NT2/D1 (cell line): ENCODE measurements around the gene LGALS7.

Experiments
- DNase-seq: peaks from one replicate; pipeline ENCODE4 v3.0.0-alpha.2; 2011; ENCODE audit warnings: low read depth, low spot score
- H3K27me3 ChIP-seq: 2 replicates; pipeline ENCODE4 v1.6.0; 2011; ENCODE audit warnings: mild to moderate bottlenecking; ENCODE audit not compliant: insufficient read length, insufficient read depth
- H3K36me3 ChIP-seq: 2 replicates; pipeline ENCODE4 v1.6.1; 2011; ENCODE audit warnings: mild to moderate bottlenecking, low read length, mixed read lengths; ENCODE audit not compliant: insufficient read depth, insufficient read length
- H3K4me1 ChIP-seq: 2 replicates; pipeline ENCODE4 v1.5.1; 2011; ENCODE audit not compliant: insufficient read depth, insufficient read length
- H3K4me3 ChIP-seq: 2 replicates; pipeline ENCODE4 v1.5.1; 2011; ENCODE audit warnings: low read depth; ENCODE audit not compliant: insufficient read length
- H3K9ac ChIP-seq: 2 replicates; pipeline ENCODE4 v1.6.0; 2011; ENCODE audit warnings: low read depth; ENCODE audit not compliant: insufficient read length
- H3K9me3 ChIP-seq: 2 replicates; pipeline ENCODE4 v1.5.1; 2011; ENCODE audit warnings: mild to moderate bottlenecking, low read length; ENCODE audit not compliant: insufficient read depth
- SUZ12 ChIP-seq: IDR thresholded peaks from 2 replicates; pipeline ENCODE4 v1.6.1; 2011; ENCODE audit not compliant: insufficient read length, insufficient read depth; ENCODE audit errors: extremely low read depth
- YY1 ChIP-seq: IDR thresholded peaks from 2 replicates; pipeline ENCODE4 v1.6.1; 2011; ENCODE audit not compliant: insufficient read length, insufficient read depth
- ZNF274 ChIP-seq: IDR thresholded peaks from 2 replicates; pipeline ENCODE4 v1.6.1; 2011; ENCODE audit warnings: mild to moderate bottlenecking, low read depth, low read length

Gene LGALS7

GRCh38 chr19:38725469-38726283 lies 47.6 kb downstream of the LGALS7 start:
- H3K9me3 ChIP-seq: no peaks in the 10 kb centered on the region
- H3K4me3 ChIP-seq: no peak overlapping the region
- TF ChIP-seq SUZ12: no peak
- H3K36me3 ChIP-seq: peaks cover 96% of the 10 kb centered on the region
- H3K9ac ChIP-seq: no peak overlapping the region
- peaks cover 12% of the 10 kb centered on the region for H3K4me1 ChIP-seq
- H3K27me3 ChIP-seq: no peaks in the 10 kb centered on the region
- no peak for DNase-seq

- no peaks in the 10 kb centered on the region for H3K9me3 ChIP-seq
- peaks cover 99% of the 10 kb centered on the region for H3K36me3 ChIP-seq
- H3K27me3 ChIP-seq: no peaks in the 10 kb centered on the region
- no peak overlapping the region for H3K4me3 ChIP-seq
- H3K4me1 ChIP-seq: peaks cover 14% of the 10 kb centered on the region
- H3K9ac ChIP-seq: no peak overlapping the region
- TF ChIP-seq YY1: no peak
- TF ChIP-seq ZNF274: no peak
- no peak for TF ChIP-seq SUZ12
- DNase-seq: no peak
Measured at GRCh38 chr19:38723990-38724854, 49.1 kb downstream of the LGALS7 start.

DNA sequence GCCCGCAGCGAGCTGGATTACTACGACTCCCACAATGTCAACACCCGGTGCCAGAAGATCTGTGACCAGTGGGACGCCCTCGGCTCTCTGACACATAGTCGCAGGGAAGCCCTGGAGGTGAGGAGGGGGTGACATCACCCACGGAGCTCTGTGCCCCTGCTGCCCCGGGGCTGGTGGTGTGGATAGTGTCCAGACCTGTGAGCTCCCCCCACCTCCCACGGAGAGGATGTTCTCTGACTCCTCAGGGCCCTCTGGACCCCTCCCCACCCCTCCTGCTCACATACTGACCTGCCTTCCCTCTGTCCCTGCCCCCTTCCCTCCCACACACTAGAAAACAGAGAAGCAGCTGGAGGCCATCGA lies 49.7 kb downstream of the LGALS7 start:
- no peak for DNase-seq
- Histone ChIP-seq H3K4me3 (no peak overlapping the region), H3K4me1 (peaks cover 14% of the 10 kb centered on the region), H3K36me3 (peaks cover 99% of the 10 kb centered on the region), H3K9ac (no peak overlapping the region), H3K27me3 (no peaks in the 10 kb centered on the region), H3K9me3 (no peaks in the 10 kb centered on the region)
- TF ChIP-seq ZNF274 (no peak), SUZ12 (no peak), YY1 (no peak)

DNA sequence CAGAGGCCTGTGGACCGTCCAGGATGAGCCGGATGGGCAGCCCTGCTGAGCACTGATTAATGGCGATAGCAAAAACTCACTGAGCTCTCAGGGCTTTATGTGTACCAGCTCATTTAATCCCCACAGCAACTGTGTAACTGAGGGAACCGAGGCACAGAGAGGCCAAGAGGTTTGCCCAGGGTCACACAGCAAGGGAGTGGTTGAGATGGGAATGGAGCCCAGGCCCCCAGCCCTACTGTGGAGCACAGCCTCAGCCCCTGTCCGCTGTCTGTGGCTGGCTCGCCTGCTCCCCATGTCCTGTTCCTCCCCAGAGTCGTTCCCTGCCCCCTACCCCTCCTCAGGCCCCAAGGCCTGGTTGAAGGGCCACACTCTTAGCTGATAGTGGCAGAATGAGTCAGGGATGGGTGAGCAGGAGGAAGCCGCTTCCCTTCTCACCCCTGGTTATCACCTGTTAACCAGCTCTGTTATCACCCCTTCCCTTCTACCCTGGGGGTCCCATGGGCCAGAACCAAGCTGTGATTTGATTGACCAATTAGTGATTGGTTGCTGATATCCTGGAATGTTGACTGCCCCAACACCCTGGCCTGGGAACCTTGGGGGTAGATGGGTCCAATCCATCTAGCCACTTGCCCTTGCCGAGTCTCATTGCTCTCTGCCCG lies 50.2 kb downstream of the LGALS7 start:
- H3K36me3 ChIP-seq: peaks cover 98% of the 10 kb centered on the region
- H3K9ac ChIP-seq: no peak overlapping the region
- H3K4me1 ChIP-seq: peaks cover 16% of the 10 kb centered on the region
- no peaks in the 10 kb centered on the region for H3K27me3 ChIP-seq
- TF ChIP-seq ZNF274 (no peak), YY1 (no peak), SUZ12 (no peak)
- no peaks in the 10 kb centered on the region for H3K9me3 ChIP-seq
- H3K4me3 ChIP-seq: no peak overlapping the region
- no peak for DNase-seq

DNA sequence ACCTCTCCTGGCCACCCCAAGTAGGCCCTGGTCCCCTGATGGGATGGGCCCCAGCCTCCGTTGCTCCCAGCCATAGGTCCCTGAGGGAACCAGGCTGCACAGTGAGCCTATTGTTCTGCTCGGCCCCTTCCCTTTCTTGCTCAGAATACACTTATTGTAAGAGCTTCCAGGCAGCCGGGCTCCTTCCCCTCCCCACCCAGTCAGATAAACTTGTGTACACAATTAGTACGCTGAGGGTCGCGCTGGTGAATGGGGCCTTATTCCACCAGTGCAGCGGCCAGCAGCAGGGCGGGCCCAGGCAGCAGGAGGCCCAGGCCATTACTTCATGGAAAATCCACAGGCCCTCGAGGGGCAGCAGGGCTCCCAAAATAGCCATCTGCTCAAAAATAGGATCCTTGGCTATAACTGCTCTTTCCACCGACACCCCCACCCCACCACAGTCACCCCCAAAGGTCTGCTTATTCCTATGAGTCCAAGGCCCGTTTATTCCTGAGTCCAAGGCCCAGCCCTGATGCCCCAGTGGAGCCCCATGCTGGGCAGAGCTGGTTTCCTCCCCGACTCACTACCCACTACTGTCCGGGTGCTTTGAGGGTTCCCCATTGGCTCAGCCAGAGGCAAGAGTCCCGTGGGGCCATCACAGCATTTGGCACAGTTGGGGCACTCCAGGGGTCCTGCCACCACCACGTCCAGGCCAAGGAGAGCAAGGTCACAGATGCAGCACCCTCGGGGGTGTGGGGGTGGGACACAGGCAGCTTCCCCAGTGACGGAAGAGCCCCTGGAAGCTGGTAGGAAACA lies 51.1 kb downstream of the LGALS7 start:
- no peaks in the 10 kb centered on the region for H3K9me3 ChIP-seq
- no peak overlapping the region for H3K9ac ChIP-seq
- no peaks in the 10 kb centered on the region for H3K27me3 ChIP-seq
- no peak for DNase-seq
- no peak overlapping the region for H3K4me3 ChIP-seq
- no peak for TF ChIP-seq ZNF274
- TF ChIP-seq SUZ12: no peak
- no peak for TF ChIP-seq YY1
- H3K36me3 ChIP-seq: peaks cover 98% of the 10 kb centered on the region
- peaks cover 14% of the 10 kb centered on the region for H3K4me1 ChIP-seq

DNA sequence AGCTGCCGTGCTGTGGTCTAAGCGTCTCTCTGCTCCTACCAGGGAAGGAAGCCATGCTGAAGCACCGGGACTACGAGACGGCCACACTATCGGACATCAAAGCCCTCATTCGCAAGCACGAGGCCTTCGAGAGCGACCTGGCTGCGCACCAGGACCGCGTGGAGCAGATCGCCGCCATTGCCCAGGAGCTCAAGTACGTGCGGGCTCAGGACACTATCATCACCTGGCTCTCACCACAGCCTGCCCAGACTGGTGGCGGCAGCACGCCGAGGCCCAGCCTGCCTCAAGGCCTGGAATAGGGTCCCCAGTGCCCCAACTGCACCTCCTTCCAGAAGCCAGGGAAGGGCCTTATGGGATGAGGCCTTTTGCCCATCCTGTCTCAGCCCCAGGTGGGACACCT lies 51.8 kb downstream of the LGALS7 start:
- TF ChIP-seq ZNF274 (no peak), SUZ12 (no peak), YY1 (no peak)
- Histone ChIP-seq H3K4me3 (no peak overlapping the region), H3K36me3 (peaks cover 98% of the 10 kb centered on the region), H3K27me3 (no peaks in the 10 kb centered on the region), H3K9me3 (no peaks in the 10 kb centered on the region), H3K4me1 (peaks cover 12% of the 10 kb centered on the region), H3K9ac (peak overlapping the region; percentile 56)
- no peak for DNase-seq
